GM12801 (cell line): ENCODE measurements around the gene CRISPLD2.

ENCODE experiments used
- CTCF ChIP-seq: IDR thresholded peaks from one replicate; pipeline ENCODE4 v1.5.1; 2011; ENCODE audit warnings: control low read depth; ENCODE audit not compliant: insufficient read length; ENCODE audit errors: extremely low read depth

CRISPLD2 gene

GRCh38 chr16:84819644-84820304 lies at the start of gene CRISPLD2:
Gene CRISPLD2, plus strand, starts transcription at chr16:84819985. Its CDS starts 18,511 bp downstream, at chr16:84838496.
- no peak for TF ChIP-seq CTCF

GRCh38 chr16:84773312-84773711 lies 46.5 kb upstream of the CRISPLD2 start:
- TF ChIP-seq CTCF: no peak

- no peak for TF ChIP-seq CTCF
Measured at GRCh38 chr16:84774810-84775209, 45.0 kb upstream of the CRISPLD2 start.

- no peak for TF ChIP-seq CTCF
Measured at GRCh38 chr16:84775262-84775810, 44.4 kb upstream of the CRISPLD2 start.

GRCh38 chr16:84777435-84777834 lies 42.4 kb upstream of the CRISPLD2 start:
- TF ChIP-seq CTCF: no peak

GRCh38 chr16:84778720-84779119 lies 41.1 kb upstream of the CRISPLD2 start:
- TF ChIP-seq CTCF: no peak

GRCh38 chr16:84780063-84780462 lies 39.7 kb upstream of the CRISPLD2 start:
- TF ChIP-seq CTCF: no peak
